Posterior vena cava (tissue), 2 donors: Measurements from ENCODE around the gene GRK7. TPM values are rescaled to one million over a fixed set of nuclear protein-coding genes. Genes with fewer than 3 reads are reported as not detected.
A peak's percentile ranks its signal among the peaks of the same experiment; 100 is the strongest.
"Not testable (repeated sequence)": the region's sequence is repeated elsewhere in the genome, so short reads cannot be mapped to it uniquely, and the experiment has no call there.

Experiments used
- DNase-seq: peaks from one replicate; pipeline ENCODE4 v3.0.0-alpha.2; 2020; ENCODE audit warnings: low spot score
- intact Hi-C, 2 donors: fragments of 100-400 bp; cut with DNase I; formaldehyde crosslinking; loops; one replicate each; pipeline versions ENCODE4 v1.14.1 to v1.14.2; 2022 to 2023
- total RNA-seq, 2 donors: library from RNA; stranded (reverse); fragmentation: NEBNext Ultra II Directional; extraction: Animal tissue kit (Norgen Biotek cat#: 25700); gene quantifications; one replicate each; pipeline ENCODE4 v1.2.1, GENCODE V29; 2021
- donor health status: DM: yes; HTN: yes; CAD: no.
- donor health status: DM: yes; HTN: yes; CAD: no.

The GRK7 gene
- total RNA-seq, 2 donors from 2014 or later, result 0.14 TPM; not detected in 1

- intact Hi-C loops, result loop anchor here in 1 of 2 donors (10.0 kb wide), 1 partner anchor 161 kb away; no protein-coding TSS in a partner anchor
- no peak for DNase-seq
These were observed 19.9 kb upstream of the GRK7 start for GRCh38 chr3:141743305-141743704.

GRCh38 chr3:141746962-141747361 is 16.2 kb upstream of the GRK7 start:
- no peak for DNase-seq
- intact Hi-C loops, result loop anchor here in 1 of 2 donors (10.0 kb wide), 1 partner anchor 158 kb away; no protein-coding TSS in a partner anchor

- intact Hi-C loops, result no loop called here
These were observed 9.8 kb upstream of the GRK7 start for GRCh38 chr3:141753399-141753798.

DNA sequence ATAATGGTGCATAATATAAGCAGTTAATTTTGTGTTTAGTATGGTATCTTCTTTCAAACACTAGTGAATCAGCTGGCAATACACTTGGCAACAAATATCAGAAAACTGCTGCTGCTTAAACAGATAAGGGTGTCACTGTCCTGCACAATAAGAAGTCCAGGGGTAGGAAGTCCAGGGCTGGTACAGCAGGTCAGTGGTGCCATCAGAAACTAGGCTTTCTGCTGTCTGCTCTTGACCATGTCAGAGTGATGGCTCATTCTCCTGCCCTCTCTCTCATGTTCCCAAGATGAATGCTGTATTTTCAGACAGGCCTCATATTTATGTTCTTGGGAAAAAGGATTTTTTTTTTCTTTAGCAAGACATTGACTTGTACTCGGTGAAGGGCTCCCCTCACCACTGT is 9.2 kb upstream of the GRK7 start:
- intact Hi-C loops, result no loop called here
- DNase-seq, result no peak

More at GRCh38 chr3:141753399-141753798, 9.8 kb upstream of the GRK7 start:
- no peak for DNase-seq

DNA sequence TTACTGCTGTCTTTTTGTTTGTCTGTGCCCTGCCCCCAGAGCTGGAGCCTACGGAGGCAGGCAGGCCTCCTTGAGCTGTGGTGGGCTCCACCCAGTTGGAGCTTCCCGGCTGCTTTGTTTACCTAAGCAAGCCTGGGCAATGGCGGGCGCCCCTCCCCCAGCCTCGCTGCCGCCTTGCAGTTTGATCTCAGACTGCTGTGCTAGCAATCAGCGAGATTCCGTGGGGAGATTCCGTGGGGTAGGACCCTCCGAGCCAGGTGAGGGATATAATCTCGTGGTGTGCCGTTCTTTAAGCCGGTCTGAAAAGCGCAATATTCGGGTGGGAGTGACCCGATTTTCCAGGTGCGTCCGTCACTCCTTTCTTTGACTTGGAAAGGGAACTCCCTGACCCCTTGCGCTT is 656 bp upstream of the GRK7 start:
- DNase-seq, intact Hi-C loops: not testable (repeated sequence)

- no peak for DNase-seq
- intact Hi-C loops, result no loop called here
These were observed 837 bp downstream of the GRK7 start for GRCh38 chr3:141764045-141764444.

DNA sequence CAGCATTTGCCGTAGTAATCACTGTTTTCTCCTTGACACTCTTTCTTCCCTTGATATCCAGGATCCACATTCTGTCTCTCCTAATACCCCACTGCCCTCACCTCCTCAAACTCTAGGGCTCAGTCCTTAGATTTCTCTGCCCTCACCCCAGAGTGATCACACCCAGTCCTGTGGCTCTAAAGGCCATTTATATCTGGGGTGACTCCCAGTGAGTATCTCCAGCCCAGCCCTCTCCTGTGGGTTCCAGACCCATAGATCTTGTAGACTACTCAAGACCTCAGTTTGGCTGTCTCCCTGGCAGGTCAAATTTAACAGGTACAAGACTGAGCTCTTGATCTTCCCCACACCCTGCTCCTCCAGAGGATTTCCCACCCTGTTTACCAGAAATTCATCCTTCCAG is 1.3 kb downstream of the GRK7 start:
- intact Hi-C loops, result no loop called here
- no peak for DNase-seq

GRCh38 chr3:141764986-141765385 is 1.8 kb downstream of the GRK7 start:
- no peak for DNase-seq
- intact Hi-C loops, result no loop called here

DNA sequence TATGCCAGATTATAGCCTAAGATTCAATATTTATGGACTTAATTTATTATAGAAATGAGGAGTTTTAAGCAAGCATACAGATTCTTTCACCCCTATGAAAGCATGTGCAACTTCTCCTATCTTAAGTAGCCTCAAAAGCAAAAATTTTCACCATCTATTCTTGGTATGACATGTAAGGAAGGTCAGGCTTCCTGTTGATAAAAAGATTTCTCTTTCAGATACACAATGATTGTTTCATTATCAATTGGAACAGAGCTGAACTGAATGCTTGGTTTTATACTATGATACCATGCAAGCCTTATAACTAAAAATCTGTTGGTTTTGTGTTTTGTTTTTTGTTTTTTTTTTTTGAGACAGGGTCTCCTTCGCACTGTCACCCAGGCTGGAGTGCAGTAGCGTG is 3.9 kb downstream of the GRK7 start:
- no peak for DNase-seq
- intact Hi-C loops, result no loop called here

- DNase-seq, result no peak
- intact Hi-C loops, result no loop called here
These were observed 6.2 kb downstream of the GRK7 start for GRCh38 chr3:141769221-141769894.

DNA sequence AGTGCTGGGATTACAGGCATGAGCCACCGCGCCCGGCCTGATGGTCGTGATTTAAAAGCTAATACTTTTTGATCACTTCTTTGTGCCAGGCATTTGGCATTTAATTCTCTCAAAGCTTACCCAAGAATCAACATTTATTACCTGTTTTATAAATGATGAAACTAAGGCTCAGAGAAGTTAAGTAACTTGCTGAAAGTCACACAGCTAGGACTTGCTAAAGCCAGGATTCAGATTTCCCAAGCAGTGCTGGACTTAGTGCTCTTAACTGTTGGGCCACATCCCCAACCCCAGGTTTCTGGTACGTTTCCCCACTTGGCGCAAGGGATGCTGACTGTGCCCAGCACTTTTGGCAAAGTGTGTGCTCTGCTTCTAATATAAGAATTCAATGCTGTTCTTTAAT is 10.5 kb downstream of the GRK7 start:
- DNase-seq, result no peak
- intact Hi-C loops, result no loop called here

DNA sequence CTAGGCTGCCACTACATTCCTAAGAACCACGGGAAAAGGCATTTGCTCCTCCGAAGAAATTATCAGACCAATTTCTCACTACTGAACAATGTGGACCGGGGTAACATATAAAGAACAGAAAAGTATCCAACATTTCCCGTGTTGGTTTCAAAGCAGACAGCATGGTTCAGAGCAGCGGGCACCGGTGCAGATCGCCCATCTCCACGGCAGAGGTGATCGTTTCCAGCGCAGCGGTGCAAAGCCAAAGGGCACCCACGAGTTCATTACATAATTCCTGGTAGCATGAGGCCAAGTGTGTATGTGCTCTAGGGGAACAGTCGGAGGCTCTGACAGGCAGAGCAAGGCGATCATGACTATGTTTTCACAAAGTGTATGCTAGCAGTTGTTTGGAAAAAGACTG is 13.2 kb downstream of the GRK7 start:
- intact Hi-C loops, result no loop called here

DNA sequence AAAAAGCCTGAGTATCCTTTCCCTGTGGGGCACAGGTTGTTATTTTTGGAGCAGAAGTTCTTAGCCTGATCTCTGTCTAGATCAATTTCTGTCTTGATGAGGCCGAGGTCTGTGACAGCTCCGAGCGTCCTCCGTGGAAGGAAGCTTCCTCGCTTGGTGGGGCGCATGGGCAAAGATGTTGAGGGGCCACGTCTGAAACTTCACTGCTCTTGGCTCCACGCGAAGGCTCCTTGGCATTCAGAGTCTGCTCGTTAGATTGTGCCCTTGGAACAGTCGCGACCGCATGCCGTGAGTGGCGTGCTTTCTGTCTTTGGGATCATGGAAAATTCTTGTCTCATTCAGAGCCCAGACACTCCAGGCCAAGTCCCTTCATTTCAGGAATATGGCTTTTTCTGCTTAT is 13.7 kb downstream of the GRK7 start:
- DNase-seq, result no peak
- intact Hi-C loops, result no loop called here

More for the DNA sequence above, 13.2 kb downstream of the GRK7 start:
- DNase-seq, result no peak

DNA sequence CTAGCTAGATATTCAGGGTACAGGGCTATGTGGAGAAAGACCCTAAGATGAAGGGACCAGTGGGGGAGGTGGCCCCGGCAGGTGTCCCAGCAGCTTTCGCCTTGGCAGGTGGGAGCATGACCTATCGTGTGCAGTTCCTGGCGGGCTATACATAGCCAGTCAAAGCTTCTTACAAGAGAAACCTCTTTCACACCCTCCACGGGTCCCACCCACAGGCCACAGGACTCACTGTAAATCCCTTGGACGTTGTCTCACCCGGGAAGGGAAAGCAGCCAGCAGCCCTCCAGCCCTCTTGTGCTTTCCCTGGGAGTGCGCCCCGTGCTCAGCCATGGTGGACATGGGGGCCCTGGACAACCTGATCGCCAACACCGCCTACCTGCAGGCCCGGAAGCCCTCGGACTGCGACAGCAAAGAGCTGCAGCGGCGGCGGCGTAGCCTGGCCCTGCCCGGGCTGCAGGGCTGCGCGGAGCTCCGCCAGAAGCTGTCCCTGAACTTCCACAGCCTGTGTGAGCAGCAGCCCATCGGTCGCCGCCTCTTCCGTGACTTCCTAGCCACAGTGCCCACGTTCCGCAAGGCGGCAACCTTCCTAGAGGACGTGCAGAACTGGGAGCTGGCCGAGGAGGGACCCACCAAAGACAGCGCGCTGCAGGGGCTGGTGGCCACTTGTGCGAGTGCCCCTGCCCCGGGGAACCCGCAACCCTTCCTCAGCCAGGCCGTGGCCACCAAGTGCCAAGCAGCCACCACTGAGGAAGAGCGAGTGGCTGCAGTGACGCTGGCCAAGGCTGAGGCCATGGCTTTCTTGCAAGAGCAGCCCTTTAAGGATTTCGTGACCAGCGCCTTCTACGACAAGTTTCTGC is 15.0 kb downstream of the GRK7 start:
- intact Hi-C loops, result no loop called here
- DNase-seq, result peak; percentile 75

DNA sequence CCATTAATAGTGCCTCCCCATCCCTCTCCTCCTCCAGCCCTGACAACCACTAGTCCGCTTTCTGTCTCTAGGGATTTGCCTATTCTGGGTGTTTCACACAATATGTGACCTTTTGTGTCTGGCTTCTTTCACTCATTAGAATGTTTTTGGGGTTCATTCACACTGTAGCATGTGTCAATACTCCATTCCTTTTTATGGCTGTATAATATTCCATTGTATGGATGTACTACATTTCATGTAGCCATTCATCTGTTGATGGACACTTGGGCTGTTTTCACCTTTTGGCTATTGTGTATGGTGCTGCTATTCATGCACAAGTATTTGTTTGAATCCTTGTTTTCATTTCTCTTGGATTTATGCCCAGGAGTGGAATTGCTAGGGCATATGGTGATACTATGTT is 16.5 kb downstream of the GRK7 start:
- DNase-seq, result peak; percentile 30
- intact Hi-C loops, result no loop called here

DNA sequence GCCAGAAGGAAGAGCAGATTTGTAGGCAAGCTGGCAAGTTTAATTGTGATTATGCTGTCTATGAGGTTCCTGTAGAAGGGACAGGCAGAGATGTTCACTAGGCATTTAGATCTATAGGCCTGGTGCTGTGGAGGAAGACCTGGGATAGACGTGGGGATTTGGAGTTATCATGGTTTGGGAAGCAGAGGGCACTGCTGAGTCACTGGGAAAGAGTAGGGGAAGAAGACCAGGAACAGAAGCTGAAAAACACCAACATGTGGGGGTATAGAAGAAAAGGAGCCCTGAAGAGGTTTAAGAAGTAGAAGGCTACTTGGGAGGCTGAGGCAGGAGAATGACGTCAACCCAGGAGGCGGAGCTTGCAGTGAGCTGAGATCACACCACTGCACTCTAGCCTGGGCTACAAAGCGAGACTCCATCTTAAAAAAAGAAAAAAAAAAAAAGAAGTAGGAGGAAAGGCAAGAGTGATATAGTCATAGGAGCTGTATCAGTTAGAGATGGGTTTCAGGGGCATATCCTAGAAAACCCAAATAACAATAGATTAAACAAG is 19.3 kb downstream of the GRK7 start:
- DNase-seq, result no peak
- intact Hi-C loops, result no loop called here

- intact Hi-C loops, result no loop called here
These were observed 20.4 kb downstream of the GRK7 start for GRCh38 chr3:141783632-141784031.

GRCh38 chr3:141784096-141784495 is 20.9 kb downstream of the GRK7 start:
- intact Hi-C loops, result no loop called here

More at GRCh38 chr3:141783632-141784031, 20.4 kb downstream of the GRK7 start:
- peak; percentile 37 for DNase-seq

GRCh38 chr3:141784531-141784930 is 21.3 kb downstream of the GRK7 start:
- peak; percentile 31 for DNase-seq
- intact Hi-C loops, result no loop called here

More at GRCh38 chr3:141784096-141784495, 20.9 kb downstream of the GRK7 start:
- DNase-seq, result peak; percentile 55

- intact Hi-C loops, result no loop called here
These were observed 24.9 kb downstream of the GRK7 start for GRCh38 chr3:141788149-141788548.

More at GRCh38 chr3:141788149-141788548, 24.9 kb downstream of the GRK7 start:
- peak; percentile 17 for DNase-seq
